GM23338 (cell line): ENCODE data around the gene SNX4. TPM values are rescaled to one million over a fixed set of nuclear protein-coding genes. Genes with fewer than 3 reads are reported as not detected.

Experiments
- ATAC-seq: fragments of 200-7000 bp; cut with Tn5 transposase; 3 replicates; pipeline ENCODE4 v1.9.1; 2020
- DNase-seq: peaks from one replicate; pipeline ENCODE4 v3.0.0-alpha.2; 2015; ENCODE audit warnings: low spot score
- H2AFZ ChIP-seq: fragments of 200-600 bp; sonication (generic); 2 replicates; pipeline ENCODE4 v1.8.0; 2016; ENCODE audit warnings: antibody characterized with exemption, mild to moderate bottlenecking, moderate library complexity
- H3F3A ChIP-seq: fragments of 200-600 bp; sonication (generic); replicated peaks from 2 replicates; pipeline ENCODE4 v1.8.0; 2017; ENCODE audit warnings: antibody characterized with exemption, mixed run types, low read depth
- H3K27ac ChIP-seq: fragments of 200-600 bp; sonication (generic); 2 replicates; pipeline ENCODE4 v1.6.1; 2016; ENCODE audit warnings: low read depth
- H3K27me3 ChIP-seq: fragments of 200-600 bp; sonication (generic); 2 replicates; pipeline ENCODE4 v1.8.0; 2016; ENCODE audit warnings: mild to moderate bottlenecking, mixed run types, moderate library complexity; ENCODE audit not compliant: insufficient read depth
- H3K36me3 ChIP-seq: fragments of 200-600 bp; sonication (generic); 2 replicates; pipeline ENCODE4 v1.8.0; 2016; ENCODE audit warnings: mild to moderate bottlenecking; ENCODE audit not compliant: insufficient read depth
- H3K4me1 ChIP-seq: fragments of 200-600 bp; sonication (generic); 2 replicates; pipeline ENCODE4 v1.8.0; 2016; ENCODE audit warnings: mild to moderate bottlenecking, moderate library complexity; ENCODE audit not compliant: insufficient read depth
- H3K4me2 ChIP-seq: fragments of 200-600 bp; sonication (generic); 2 replicates; pipeline ENCODE4 v1.7.1; 2017; ENCODE audit warnings: mixed run types
- H3K4me3 ChIP-seq: fragments of 200-600 bp; sonication (generic); 2 replicates; pipeline ENCODE4 v1.6.1; 2016; ENCODE audit warnings: mixed run types
- H3K79me2 ChIP-seq: fragments of 200-600 bp; sonication (generic); replicated peaks from 2 replicates; pipeline ENCODE4 v1.8.0; 2017; ENCODE audit warnings: mild to moderate bottlenecking; ENCODE audit not compliant: insufficient read depth
- H3K9me2 ChIP-seq: fragments of 200-600 bp; sonication (generic); 2 replicates; pipeline ENCODE4 v1.8.0; 2017; ENCODE audit not compliant: insufficient read depth
- H4K20me1 ChIP-seq: fragments of 200-600 bp; sonication (generic); replicated peaks from 2 replicates; pipeline ENCODE4 v1.8.0; 2017; ENCODE audit warnings: mild to moderate bottlenecking; ENCODE audit not compliant: insufficient read depth
- H3K27ac Mint-ChIP-seq: 2 replicates; pipeline ENCODE4 v1.8.0; 2020; ENCODE audit warnings: inconsistent platforms, mild to moderate bottlenecking, moderate library complexity, mixed read lengths
- H3K27me3 Mint-ChIP-seq: 3 replicates; pipeline ENCODE4 v1.8.0; 2022; ENCODE audit warnings: low read depth, mild to moderate bottlenecking, moderate library complexity, mixed read lengths, inconsistent platforms; ENCODE audit not compliant: insufficient read depth, poor library complexity
- H3K36me3 Mint-ChIP-seq: 3 replicates; pipeline ENCODE4 v1.8.0; 2021; ENCODE audit warnings: low read depth, mild to moderate bottlenecking, inconsistent platforms, moderate library complexity, mixed read lengths
- H3K4me1 Mint-ChIP-seq: 3 replicates; pipeline ENCODE4 v1.8.0; 2020; ENCODE audit warnings: mild to moderate bottlenecking, inconsistent platforms, mixed read lengths
- H3K4me3 Mint-ChIP-seq: 3 replicates; pipeline ENCODE4 v1.8.0; 2021; ENCODE audit warnings: moderate library complexity, mild to moderate bottlenecking, inconsistent platforms, mixed read lengths
- H3K9me3 Mint-ChIP-seq: 3 replicates; pipeline ENCODE4 v1.8.0; 2020; ENCODE audit warnings: moderate library complexity, mild to moderate bottlenecking, inconsistent platforms, mixed read lengths
- POLR2AphosphoS5 ChIP-seq: IDR thresholded peaks from 2 replicates; pipeline ENCODE4 v1.6.1; 2016; ENCODE audit warnings: antibody characterized with exemption, low read depth
- polyA plus RNA-seq: library from polyadenylated mRNA; unstranded; fragments of >200 nt; fragmentation: Nextera tagmentation; extraction: Ambion mirVana; gene quantifications from 2 replicates; pipeline ENCODE4 v1.2.1, GENCODE V29; 2016
- small RNA-seq: library from RNA; depleted of rRNA; stranded (forward); fragments of <200 nt; gene quantifications from one replicate; pipeline ENCODE3, GENCODE V24; 2014; ENCODE audit warnings: low replicate concordance
- total RNA-seq: library from RNA; depleted of rRNA; stranded (reverse); fragments of >200 nt; shearing (Covaris generic); gene quantifications from 2 replicates; pipeline ENCODE4 v1.2.3, GENCODE V29; 2014; rRNA removed
- TF ChIP-seq, protein P1 (sequence below), 2 experiments: fragments of 200-600 bp in 1 of 2; sonication (generic) in 1 of 2; conservative IDR thresholded peaks; 2 replicates each; pipeline versions ENCODE4 v1.5.1 to v1.6.1; 2016 to 2017; ENCODE audit warnings: antibody characterized with exemption in 2 of 2, low read depth in 2 of 2, mild to moderate bottlenecking in 2 of 2, moderate library complexity in 1 of 2

SNX4 gene
- total and polyA plus RNA-seq, 2 experiments from 2014 or later, result 13.0 to 27.8 TPM

DNA sequence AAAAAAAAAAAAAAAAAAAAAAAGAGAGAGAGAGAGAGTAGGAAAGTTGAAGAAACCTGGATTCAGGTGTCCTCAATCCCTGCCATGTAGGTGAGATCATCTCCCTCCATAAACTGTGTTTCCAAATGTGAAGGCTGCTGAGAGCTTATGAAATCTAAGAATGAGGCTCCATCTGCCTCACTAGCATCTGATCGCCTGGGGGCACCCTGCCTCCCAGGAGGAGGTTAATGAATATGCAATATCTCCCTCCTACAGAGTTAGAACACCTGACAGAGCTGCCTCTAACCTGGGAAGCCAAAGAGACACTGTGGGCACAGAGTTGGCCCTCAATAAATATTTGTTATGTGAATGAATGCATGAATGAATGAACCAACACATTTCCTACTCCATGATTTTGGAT, 121.0 kb downstream of the SNX4 start:
- Mint-ChIP-seq H3K4me1 (peaks cover 6% of the 10 kb centered on the region; the same call in 2 of the 3 replicates), H3K27me3 (peaks cover 2% of the 10 kb centered on the region)
- DNase-seq, result peak; percentile 42

More for the DNA sequence above, 121.0 kb downstream of the SNX4 start:
- Histone ChIP-seq H3K4me2 (no peak overlapping the region), H3K27me3 (peaks cover 12% of the 10 kb centered on the region), H4K20me1 (no peaks in the 10 kb centered on the region; the same call in 1 of the 2 replicates), H3F3A (no peaks in the 10 kb centered on the region), H3K79me2 (no peaks in the 10 kb centered on the region), H3K9me2 (no peaks in the 10 kb centered on the region), H3K4me1 (peaks cover 6% of the 10 kb centered on the region; the same call in 1 of the 2 replicates), H3K4me3 (no peak overlapping the region), H2AFZ (no peak overlapping the region), H3K27ac (no peak overlapping the region), H3K36me3 (no peaks in the 10 kb centered on the region)
- no peak overlapping the region for H3K4me3 Mint-ChIP-seq
- H3K9me3 Mint-ChIP-seq, result no peaks in the 10 kb centered on the region
- TF ChIP-seq, protein P1, sequence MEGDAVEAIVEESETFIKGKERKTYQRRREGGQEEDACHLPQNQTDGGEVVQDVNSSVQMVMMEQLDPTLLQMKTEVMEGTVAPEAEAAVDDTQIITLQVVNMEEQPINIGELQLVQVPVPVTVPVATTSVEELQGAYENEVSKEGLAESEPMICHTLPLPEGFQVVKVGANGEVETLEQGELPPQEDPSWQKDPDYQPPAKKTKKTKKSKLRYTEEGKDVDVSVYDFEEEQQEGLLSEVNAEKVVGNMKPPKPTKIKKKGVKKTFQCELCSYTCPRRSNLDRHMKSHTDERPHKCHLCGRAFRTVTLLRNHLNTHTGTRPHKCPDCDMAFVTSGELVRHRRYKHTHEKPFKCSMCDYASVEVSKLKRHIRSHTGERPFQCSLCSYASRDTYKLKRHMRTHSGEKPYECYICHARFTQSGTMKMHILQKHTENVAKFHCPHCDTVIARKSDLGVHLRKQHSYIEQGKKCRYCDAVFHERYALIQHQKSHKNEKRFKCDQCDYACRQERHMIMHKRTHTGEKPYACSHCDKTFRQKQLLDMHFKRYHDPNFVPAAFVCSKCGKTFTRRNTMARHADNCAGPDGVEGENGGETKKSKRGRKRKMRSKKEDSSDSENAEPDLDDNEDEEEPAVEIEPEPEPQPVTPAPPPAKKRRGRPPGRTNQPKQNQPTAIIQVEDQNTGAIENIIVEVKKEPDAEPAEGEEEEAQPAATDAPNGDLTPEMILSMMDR (conservative IDR thresholded peaks at IDR 0.05; ENCODE audit: low read depth in 2 of 2), result peak in 1 of 2 experiments; percentile 27; a peak in 2 of 4 replicates
- no peak for TF ChIP-seq POLR2AphosphoS5
- peak; percentile 76 for ATAC-seq
- H3K27ac Mint-ChIP-seq, result no peak overlapping the region
- H3K36me3 Mint-ChIP-seq, result no peaks in the 10 kb centered on the region

Small RNA genes within 50 kb of the gene (small RNA-seq; reads per million reads assigned to genes)
- not detected for gene RF00019

Other genes starting within 250 kb of the SNX4 start
- 12.3 and 13.9 TPM in 2 replicates for gene ZNF148, start 144.9 kb downstream of the SNX4 start, total RNA-seq
- 14.4 and 16.9 TPM in 2 replicates for gene ZNF148, start 144.9 kb downstream of the SNX4 start, polyA plus RNA-seq
- gene OSBPL11, start 75.3 kb upstream of the SNX4 start, total RNA-seq, result 16.7 and 17.2 TPM in 2 replicates
- gene OSBPL11, start 75.3 kb upstream of the SNX4 start, polyA plus RNA-seq, result 9.3 and 9.5 TPM in 2 replicates